Kidney (tissue), 14 donors: ENCODE measurements around the gene RPL41. TPM values are rescaled to one million over a fixed set of nuclear protein-coding genes. Genes with fewer than 3 reads are reported as not detected.

Experiments
- DNase-seq, 5 donors: peaks; one replicate each; pipeline ENCODE4 v3.0.0-alpha.2; 2013 to 2020
- FAIRE-seq: peaks from 2 replicates; lab custom pipeline; 2012; peaks lifted over from hg19 to GRCh38; lab: Jason Lieb, UNC
- H3K27ac ChIP-seq, 2 donors: one replicate each; pipeline ENCODE4 v1.7.0; 2013; ENCODE audit warnings: low read depth in 2 of 2, low read length in 2 of 2, inconsistent platforms in 1 of 2
- H3K27me3 ChIP-seq: one replicate; pipeline ENCODE4 v1.7.1; 2013; ENCODE audit warnings: low read length, inconsistent platforms; ENCODE audit not compliant: control insufficient read depth, insufficient read depth
- H3K36me3 ChIP-seq, 3 donors: one replicate each; pipeline versions ENCODE4 v1.7.0 to v1.7.1; 2013; ENCODE audit warnings: low read length in 3 of 3, control low read depth in 1 of 3, inconsistent platforms in 1 of 3; ENCODE audit not compliant: insufficient read depth in 3 of 3, control insufficient read depth in 2 of 3
- H3K4me1 ChIP-seq, 3 donors: one replicate each; pipeline versions ENCODE4 v1.7.0 to v1.7.1; 2013; ENCODE audit warnings: low read length in 3 of 3, inconsistent platforms in 1 of 3, low read depth in 1 of 3; ENCODE audit not compliant: control insufficient read depth in 2 of 3, insufficient read depth in 2 of 3
- H3K4me3 ChIP-seq, 3 donors: one replicate each; pipeline versions ENCODE4 v1.7.0 to v1.8.1; 2013; ENCODE audit warnings: low read length in 3 of 3, control low read depth in 1 of 3, inconsistent platforms in 1 of 3
- H3K9ac ChIP-seq, 3 donors: one replicate each; pipeline versions ENCODE4 v1.7.0 to v1.7.1; 2013; ENCODE audit warnings: low read length in 3 of 3, control low read depth in 1 of 3, inconsistent platforms in 1 of 3
- H3K9me3 ChIP-seq, 3 donors: one replicate each; pipeline versions ENCODE4 v1.7.0 to v1.7.1; 2013; ENCODE audit warnings: low read length in 3 of 3, control low read depth in 1 of 3, inconsistent platforms in 1 of 3; ENCODE audit not compliant: control insufficient read depth in 2 of 3, insufficient read depth in 1 of 3
- intact Hi-C: fragments of 100-400 bp; cut with DNase I; formaldehyde crosslinking; loops from one replicate; pipeline ENCODE4 v1.11.1; 2022
- polyA plus RNA-seq: library from polyadenylated mRNA; stranded (reverse); fragments of 350-450 nt; fragmentation: Illumina TruSeq; extraction: RNeasy Lipid Tissue Mini Kit (QIAGEN cat#74804); gene quantifications from one replicate; pipeline ENCODE4 v1.2.3, GENCODE V29; 2014; ENCODE audit warnings: low read depth, low replicate concordance; ENCODE audit not compliant: insufficient read depth
- total RNA-seq: library from RNA; stranded (reverse); fragmentation: NEBNext Ultra II Directional; extraction: Animal tissue kit (Norgen Biotek cat#: 25700); gene quantifications from one replicate; pipeline ENCODE4 v1.2.1, GENCODE V29; 2021
- TF ChIP-seq, protein P1 (sequence below): IDR thresholded peaks from 3 replicates; pipeline ENCODE4 v1.5.1; 2012; ENCODE audit warnings: mild to moderate bottlenecking, moderate library complexity, borderline replicate concordance; ENCODE audit not compliant: insufficient read depth; ENCODE audit errors: extremely low read depth
- donor health status: control.
- donor health status: control.
- donor health status: control.
- donor health status: control.
- donor health status: control.
- donor health status: DM: yes; HTN: yes; CAD: no.
- donor health status: Normal renal cell carcinoma (clear cell type).

Gene RPL41
- total and polyA plus RNA-seq, 2 donors from 2014 or later: 2,987 to 5,602 TPM

DNA sequence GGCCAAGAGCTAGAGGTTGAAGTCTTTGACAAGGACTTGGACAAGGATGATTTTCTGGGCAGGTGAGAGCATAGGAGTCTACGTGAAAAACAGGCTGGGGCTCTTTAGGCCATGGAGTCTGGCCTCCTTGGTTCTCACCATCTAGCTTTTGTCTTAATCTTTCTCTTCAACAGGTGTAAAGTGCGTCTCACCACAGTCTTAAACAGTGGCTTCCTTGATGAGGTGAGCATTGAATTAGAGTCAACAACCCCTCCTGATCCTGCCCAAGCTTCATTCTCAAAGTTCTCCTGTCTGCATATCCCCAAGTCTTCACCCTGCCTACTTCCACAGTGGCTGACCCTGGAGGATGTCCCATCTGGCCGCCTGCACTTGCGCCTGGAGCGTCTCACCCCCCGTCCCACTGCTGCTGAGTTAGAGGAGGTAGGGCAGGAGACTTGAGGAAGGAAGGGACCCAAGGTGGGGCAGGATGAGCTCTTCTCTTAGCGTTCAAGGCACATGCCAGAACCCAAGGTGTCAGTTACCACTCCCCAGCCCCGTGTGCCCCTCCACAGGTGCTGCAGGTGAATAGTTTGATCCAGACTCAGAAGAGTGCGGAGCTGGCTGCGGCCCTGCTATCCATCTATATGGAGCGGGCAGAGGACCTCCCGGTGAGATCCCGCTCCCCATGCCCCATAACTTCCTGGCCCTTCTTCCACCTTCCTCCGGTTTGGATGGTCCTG is 21.6 kb downstream of the RPL41 start:
- intact Hi-C loops: no loop called here
- Histone ChIP-seq H3K27ac (no peak overlapping the region), H3K4me1 (no peaks in the 10 kb centered on the region), H3K4me3 (no peak overlapping the region), H3K27me3 (no peaks in the 10 kb centered on the region), H3K36me3 (peaks cover 6 to 42% (median 28%) of the 10 kb centered on the region in 3 donors), H3K9me3 (no peaks in the 10 kb centered on the region), H3K9ac (no peak overlapping the region)
- no peak for FAIRE-seq
- DNase-seq: peak in 1 of 5 donors; percentile 52
- TF ChIP-seq, protein P1, sequence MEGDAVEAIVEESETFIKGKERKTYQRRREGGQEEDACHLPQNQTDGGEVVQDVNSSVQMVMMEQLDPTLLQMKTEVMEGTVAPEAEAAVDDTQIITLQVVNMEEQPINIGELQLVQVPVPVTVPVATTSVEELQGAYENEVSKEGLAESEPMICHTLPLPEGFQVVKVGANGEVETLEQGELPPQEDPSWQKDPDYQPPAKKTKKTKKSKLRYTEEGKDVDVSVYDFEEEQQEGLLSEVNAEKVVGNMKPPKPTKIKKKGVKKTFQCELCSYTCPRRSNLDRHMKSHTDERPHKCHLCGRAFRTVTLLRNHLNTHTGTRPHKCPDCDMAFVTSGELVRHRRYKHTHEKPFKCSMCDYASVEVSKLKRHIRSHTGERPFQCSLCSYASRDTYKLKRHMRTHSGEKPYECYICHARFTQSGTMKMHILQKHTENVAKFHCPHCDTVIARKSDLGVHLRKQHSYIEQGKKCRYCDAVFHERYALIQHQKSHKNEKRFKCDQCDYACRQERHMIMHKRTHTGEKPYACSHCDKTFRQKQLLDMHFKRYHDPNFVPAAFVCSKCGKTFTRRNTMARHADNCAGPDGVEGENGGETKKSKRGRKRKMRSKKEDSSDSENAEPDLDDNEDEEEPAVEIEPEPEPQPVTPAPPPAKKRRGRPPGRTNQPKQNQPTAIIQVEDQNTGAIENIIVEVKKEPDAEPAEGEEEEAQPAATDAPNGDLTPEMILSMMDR: no peak

DNA sequence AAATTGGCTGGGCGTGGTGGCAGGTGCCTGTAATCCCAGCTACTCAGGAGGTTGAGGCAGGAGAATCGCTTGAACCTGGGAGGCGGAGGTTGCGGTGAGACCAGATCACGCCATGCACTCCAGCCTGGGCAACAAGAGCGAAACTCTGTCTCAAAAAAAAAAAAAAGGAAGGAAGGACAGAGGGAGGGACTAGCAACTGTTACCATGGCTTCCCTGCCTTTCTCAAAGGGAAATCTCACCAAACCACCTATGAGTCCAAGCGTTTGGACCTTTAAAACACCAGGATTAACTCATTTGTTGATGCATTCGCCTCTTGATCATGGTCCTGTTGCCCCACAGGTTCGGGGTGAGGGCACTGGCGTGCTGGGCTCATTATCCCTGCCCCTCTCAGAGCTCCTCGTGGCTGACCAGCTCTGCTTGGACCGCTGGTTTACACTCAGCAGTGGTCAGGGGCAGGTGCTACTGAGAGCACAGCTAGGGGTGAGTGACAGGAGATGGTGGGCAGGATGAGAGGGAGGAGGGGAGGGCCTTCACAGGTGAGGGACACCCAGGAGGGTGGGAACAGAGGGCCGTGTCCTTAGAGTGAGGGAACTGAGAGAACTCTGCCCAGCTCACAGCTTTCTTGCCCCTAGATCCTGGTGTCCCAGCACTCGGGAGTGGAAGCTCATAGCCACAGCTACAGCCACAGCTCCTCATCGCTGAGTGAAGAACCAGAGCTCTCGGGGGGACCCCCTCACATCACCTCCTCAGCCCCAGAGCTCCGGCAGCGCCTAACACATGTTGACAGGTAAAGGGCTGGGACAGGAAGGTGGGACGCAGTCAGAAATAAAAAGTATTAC is 25.7 kb downstream of the RPL41 start:
- TF ChIP-seq, protein P1: no peak
- H3K9me3 ChIP-seq: no peaks in the 10 kb centered on the region
- H3K27ac ChIP-seq: no peak overlapping the region
- H3K9ac ChIP-seq: no peak overlapping the region
- peaks cover 0 to 7% (median 2%) of the 10 kb centered on the region in 3 donors for H3K4me1 ChIP-seq
- DNase-seq (peak in 1 of 5 donors; percentile 44), FAIRE-seq (no peak)
- peaks cover 4 to 31% (median 30%) of the 10 kb centered on the region in 3 donors for H3K36me3 ChIP-seq
- H3K27me3 ChIP-seq: no peaks in the 10 kb centered on the region
- H3K4me3 ChIP-seq: no peak overlapping the region
- intact Hi-C loops: no loop called here

DNA sequence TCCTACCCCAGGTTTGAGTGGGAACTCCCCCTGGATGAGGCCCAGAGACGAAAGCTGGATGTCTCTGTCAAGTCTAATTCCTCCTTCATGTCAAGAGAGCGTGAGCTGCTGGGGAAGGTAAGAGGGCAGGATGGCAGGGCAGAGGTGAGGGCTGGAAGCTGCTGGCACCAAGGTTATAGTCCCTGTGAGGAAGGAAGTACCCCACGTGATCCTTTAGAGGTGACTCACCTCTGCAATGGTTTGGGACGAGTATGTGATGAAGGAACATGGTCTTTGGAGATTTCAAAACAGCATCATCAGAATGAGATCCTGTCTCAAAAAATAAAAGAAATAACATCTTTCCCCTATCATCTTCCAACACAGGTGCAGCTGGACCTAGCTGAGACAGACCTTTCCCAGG is 26.8 kb downstream of the RPL41 start:
- TF ChIP-seq, protein P1: no peak
- Histone ChIP-seq H3K36me3 (peaks cover 2 to 26% (median 21%) of the 10 kb centered on the region in 3 donors), H3K9me3 (no peaks in the 10 kb centered on the region), H3K27ac (no peak overlapping the region), H3K4me1 (peaks cover 0 to 7% (median 2%) of the 10 kb centered on the region in 3 donors), H3K9ac (no peak overlapping the region), H3K4me3 (no peak overlapping the region), H3K27me3 (no peaks in the 10 kb centered on the region)
- intact Hi-C loops: no loop called here
- DNase-seq (no peak), FAIRE-seq (no peak)
